ENCODE data around the gene WBP2. TPM values are rescaled to one million over a fixed set of nuclear protein-coding genes. Genes with fewer than 3 reads are reported as not detected.

The WBP2 gene
- total and polyA plus RNA-seq, 2 of the 13 experiments (the other 11 are each of a cell fraction or from before 2014, with no cell fraction given), result 29.2 to 29.5 TPM

DNA sequence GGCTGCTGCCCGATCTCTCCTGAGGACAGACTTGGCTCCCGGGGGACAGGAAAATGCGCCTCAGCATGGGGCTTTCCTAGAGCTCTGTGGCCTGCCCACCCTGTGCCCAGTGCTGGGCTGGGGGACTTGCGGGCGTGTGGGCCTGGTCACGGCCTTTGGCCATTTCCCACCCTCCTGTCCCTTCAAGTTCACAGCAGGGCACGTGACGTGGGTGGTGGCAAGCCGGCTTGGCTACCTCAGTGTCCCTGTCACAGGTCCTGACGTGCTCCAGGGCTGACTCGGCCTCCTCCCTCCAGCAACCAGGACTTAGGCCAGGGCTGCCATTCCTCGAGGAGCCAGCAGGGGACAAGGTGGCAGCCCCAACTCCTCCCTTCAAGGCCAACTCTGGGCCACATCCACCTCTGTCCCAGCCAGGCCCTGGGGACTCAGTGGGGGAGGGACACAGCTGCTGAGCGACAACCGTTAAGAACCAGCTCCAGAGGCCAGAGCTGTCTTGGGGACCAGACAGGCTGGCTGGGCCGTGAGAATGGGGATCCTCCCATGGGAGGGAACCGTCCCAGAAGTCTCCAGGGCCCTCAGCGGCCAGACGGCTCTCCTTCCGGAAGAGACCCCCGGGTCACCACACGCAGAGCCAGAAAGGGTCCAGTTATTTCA, 9.9 kb downstream of the WBP2 start (continued):
- TF ChIP-seq SMARCC2 (IDR thresholded peaks at IDR 0.05) (no peak), ZNF276 (CRISPR knock-in tag; IDR thresholded peaks at IDR 0.05; ENCODE audit: low read depth) (no peak), HBP1 (CRISPR knock-in tag; IDR thresholded peaks at IDR 0.05; ENCODE audit: low read depth) (peak; percentile 70), SP140L (CRISPR knock-in tag; IDR thresholded peaks at IDR 0.05; ENCODE audit: borderline replicate concordance) (no peak), ZNF24 (IDR thresholded peaks at IDR 0.05) (no peak), ZNF546 (CRISPR knock-in tag; conservative IDR thresholded peaks at IDR 0.05) (no peak; the same call in 1 of the 2 replicates), SKI (IDR thresholded peaks at IDR 0.05; ENCODE audit: partially characterized antibody) (peak; percentile 44), EP300 (IDR thresholded peaks at IDR 0.05; ENCODE audit: low read depth in 2 of 2, low read length in 2 of 2) (peak in 1 of 2 experiments; percentile 31; a peak in 1 of 4 replicates), EP300 (CRISPR knock-in tag; IDR thresholded peaks at IDR 0.05; ENCODE audit: borderline replicate concordance) (0 out of 2 replicates have a peak, but pooled peaks have one; percentile 36), ZNF839 (CRISPR knock-in tag; IDR thresholded peaks at IDR 0.05; ENCODE audit: borderline replicate concordance) (peak; percentile 54; the same call in 1 of the 2 replicates), AGO1 (IDR thresholded peaks at IDR 0.05; ENCODE audit: low read depth, low read length, poor library complexity, severe bottlenecking) (peak; percentile 67), ZNF543 (CRISPR knock-in tag; IDR thresholded peaks at IDR 0.05) (no peak), ZNF205 (CRISPR knock-in tag; IDR thresholded peaks at IDR 0.05) (peak; percentile 69; the same call in 1 of the 2 replicates), ATF3 (CRISPR knock-in tag; IDR thresholded peaks at IDR 0.05) (no peak), TERF1 (CRISPR knock-in tag; IDR thresholded peaks at IDR 0.05) (no peak), ELF1 (CRISPR knock-in tag; IDR thresholded peaks at IDR 0.05) (peak; percentile 49), FOXJ3 (CRISPR knock-in tag; IDR thresholded peaks at IDR 0.05; ENCODE audit: borderline replicate concordance) (no peak), ATF7 (IDR thresholded peaks at IDR 0.05) (no peak), ATF7 (CRISPR knock-in tag; IDR thresholded peaks at IDR 0.05) (no peak; the same call in 1 of the 2 replicates), ZBTB42 (CRISPR knock-in tag; IDR thresholded peaks at IDR 0.05) (0 out of 2 replicates have a peak, but pooled peaks have one; percentile 60)
- TF ChIP-seq, protein P1, sequence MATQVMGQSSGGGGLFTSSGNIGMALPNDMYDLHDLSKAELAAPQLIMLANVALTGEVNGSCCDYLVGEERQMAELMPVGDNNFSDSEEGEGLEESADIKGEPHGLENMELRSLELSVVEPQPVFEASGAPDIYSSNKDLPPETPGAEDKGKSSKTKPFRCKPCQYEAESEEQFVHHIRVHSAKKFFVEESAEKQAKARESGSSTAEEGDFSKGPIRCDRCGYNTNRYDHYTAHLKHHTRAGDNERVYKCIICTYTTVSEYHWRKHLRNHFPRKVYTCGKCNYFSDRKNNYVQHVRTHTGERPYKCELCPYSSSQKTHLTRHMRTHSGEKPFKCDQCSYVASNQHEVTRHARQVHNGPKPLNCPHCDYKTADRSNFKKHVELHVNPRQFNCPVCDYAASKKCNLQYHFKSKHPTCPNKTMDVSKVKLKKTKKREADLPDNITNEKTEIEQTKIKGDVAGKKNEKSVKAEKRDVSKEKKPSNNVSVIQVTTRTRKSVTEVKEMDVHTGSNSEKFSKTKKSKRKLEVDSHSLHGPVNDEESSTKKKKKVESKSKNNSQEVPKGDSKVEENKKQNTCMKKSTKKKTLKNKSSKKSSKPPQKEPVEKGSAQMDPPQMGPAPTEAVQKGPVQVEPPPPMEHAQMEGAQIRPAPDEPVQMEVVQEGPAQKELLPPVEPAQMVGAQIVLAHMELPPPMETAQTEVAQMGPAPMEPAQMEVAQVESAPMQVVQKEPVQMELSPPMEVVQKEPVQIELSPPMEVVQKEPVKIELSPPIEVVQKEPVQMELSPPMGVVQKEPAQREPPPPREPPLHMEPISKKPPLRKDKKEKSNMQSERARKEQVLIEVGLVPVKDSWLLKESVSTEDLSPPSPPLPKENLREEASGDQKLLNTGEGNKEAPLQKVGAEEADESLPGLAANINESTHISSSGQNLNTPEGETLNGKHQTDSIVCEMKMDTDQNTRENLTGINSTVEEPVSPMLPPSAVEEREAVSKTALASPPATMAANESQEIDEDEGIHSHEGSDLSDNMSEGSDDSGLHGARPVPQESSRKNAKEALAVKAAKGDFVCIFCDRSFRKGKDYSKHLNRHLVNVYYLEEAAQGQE (IDR thresholded peaks at IDR 0.05; ENCODE audit: borderline replicate concordance in 1 of 2, low read depth in 1 of 2, low read length in 2 of 2), result peak in 1 of 2 experiments; percentile 29; a peak in 1 of 4 replicates

Measured in HepG2 (cell line).